PFSK-1 (cell line): Measurements from ENCODE around the gene SPATA31A3. TPM values are rescaled to one million over a fixed set of nuclear protein-coding genes. Genes with fewer than 3 reads are reported as not detected.
"Not testable (repeated sequence)": the region's sequence is repeated elsewhere in the genome, so short reads cannot be mapped to it uniquely, and the experiment has no call there.

ENCODE experiments used
- FOXP2 ChIP-seq: optimal IDR thresholded peaks from 2 replicates; pipeline ENCODE3; 2011; ENCODE audit warnings: borderline replicate concordance, control low read depth, inconsistent platforms; ENCODE audit not compliant: insufficient read depth; ENCODE audit errors: extremely low read length, extremely low read depth
- SIN3A ChIP-seq: IDR thresholded peaks from 2 replicates; pipeline ENCODE4 v1.6.1; 2012; ENCODE audit warnings: mild to moderate bottlenecking, low read length, moderate library complexity, borderline replicate concordance; ENCODE audit not compliant: insufficient read depth
- TAF1 ChIP-seq: IDR thresholded peaks from 2 replicates; pipeline ENCODE4 v1.6.1; 2012; ENCODE audit warnings: low read length, control low read depth, borderline replicate concordance; ENCODE audit not compliant: insufficient read depth
- polyA plus RNA-seq: library from polyadenylated mRNA; unstranded; fragments of >200 nt; gene quantifications from one replicate; pipeline ENCODE4 v1.2.1, GENCODE V29; 2012; ENCODE audit warnings: low read depth, missing spikeins; ENCODE audit not compliant: insufficient read length

SPATA31A3 gene
- polyA plus RNA-seq, result not detected

- TF ChIP-seq SIN3A, TAF1, FOXP2: not testable (repeated sequence)
Observed at GRCh38 chr9:66992450-66992849, at the start of gene SPATA31A3. TSS of gene SPATA31A3 (minus strand) at chr9:66992550. CDS start at chr9:66992521, 29 bp downstream.
